WTC11 (cell line): ENCODE measurements around the gene PACSIN1.

ENCODE experiments used
- ATF3 ChIP-seq: sonication (generic); formaldehyde crosslinking; conservative IDR thresholded peaks from 2 replicates; pipeline ENCODE4 v1.8.1; 2022; ENCODE audit warnings: mild to moderate bottlenecking, missing genetic modification reagents
- CTCF ChIP-seq: fragments of 200-600 bp; IDR thresholded peaks from 2 replicates; pipeline ENCODE4 v1.8.0; 2022; ENCODE audit warnings: antibody characterized with exemption
- ELF4 ChIP-seq: sonication (generic); formaldehyde crosslinking; IDR thresholded peaks from 2 replicates; pipeline ENCODE4 v1.8.1; 2022; ENCODE audit warnings: low read depth, mild to moderate bottlenecking, moderate library complexity, missing genetic modification reagents
- GABPB1 ChIP-seq: sonication (generic); formaldehyde crosslinking; IDR thresholded peaks from 2 replicates; pipeline ENCODE4 v1.8.1; 2023; ENCODE audit warnings: mild to moderate bottlenecking, missing genetic modification reagents
- IRF2 ChIP-seq: sonication (generic); formaldehyde crosslinking; IDR thresholded peaks from 2 replicates; pipeline ENCODE4 v1.8.0; 2022; ENCODE audit warnings: low read depth, missing genetic modification reagents, borderline replicate concordance
- JAZF1 ChIP-seq: fragments of 250-450 bp; sonication (Bioruptor Pico); IDR thresholded peaks from 2 replicates; pipeline ENCODE4 v1.9.0; 2021; ENCODE audit warnings: moderate library complexity, mild to moderate bottlenecking, inconsistent platforms
- SP1 ChIP-seq: sonication (generic); formaldehyde crosslinking; conservative IDR thresholded peaks from 2 replicates; pipeline ENCODE4 v1.8.1; 2022; ENCODE audit warnings: missing genetic modification reagents
- TP53 ChIP-seq: sonication (generic); formaldehyde crosslinking; IDR thresholded peaks from 2 replicates; pipeline ENCODE4 v1.8.1; 2023; ENCODE audit warnings: mild to moderate bottlenecking, missing genetic modification reagents
- USF2 ChIP-seq: sonication (generic); formaldehyde crosslinking; IDR thresholded peaks from 2 replicates; pipeline ENCODE4 v1.8.1; 2023; ENCODE audit warnings: mild to moderate bottlenecking, missing genetic modification reagents, moderate library complexity

GRCh38 chr6:34451192-34451591 is 14.7 kb upstream of the PACSIN1 start:
- TF ChIP-seq CTCF (no peak), ATF3 (CRISPR knock-in tag) (no peak), USF2 (CRISPR knock-in tag) (no peak), GABPB1 (CRISPR knock-in tag) (no peak), IRF2 (no peak), TP53 (CRISPR knock-in tag) (no peak), SP1 (no peak), JAZF1 (CRISPR knock-in tag) (no peak), ELF4 (CRISPR knock-in tag) (no peak)
